Erythroblast (primary cell): ENCODE results near the gene GALNT9.

Experiments used
- GATA1 ChIP-seq: IDR thresholded peaks from 2 replicates; pipeline ENCODE4 v1.6.1; 2011; ENCODE audit warnings: low read depth, mild to moderate bottlenecking, control low read depth, low read length, moderate library complexity
- POLR2A ChIP-seq: IDR thresholded peaks from 2 replicates; pipeline ENCODE4 v1.6.1; 2011; ENCODE audit warnings: mild to moderate bottlenecking, low read length

GRCh38 chr12:132323171-132324010, 6.0 kb downstream of the GALNT9 start:
- TF ChIP-seq POLR2A (no peak), GATA1 (no peak)
